ENCODE results near the gene BIRC6.

Gene BIRC6

GRCh38 chr2:32372519-32373182 lies 15.8 kb downstream of the BIRC6 start:
- H3K4me1 ChIP-seq (ENCODE audit: control insufficient read depth in 1 of 2, insufficient read depth in 2 of 2, low read length in 2 of 2), result peaks cover 4 to 7% of the 10 kb centered on the region in 2 donors
- H3K4me3 ChIP-seq (ENCODE audit: low read depth in 1 of 2, low read length in 2 of 2), result no peak overlapping the region

GRCh38 chr2:32375228-32375892 lies 18.5 kb downstream of the BIRC6 start:
- no peaks in the 10 kb centered on the region for H3K9me3 ChIP-seq (ENCODE audit: control insufficient read depth in 1 of 2, low read length in 2 of 2)
- H3K36me3 ChIP-seq (ENCODE audit: control insufficient read depth in 1 of 2, insufficient read depth in 2 of 2, low read length in 2 of 2), result peaks cover 5 to 12% of the 10 kb centered on the region in 2 donors
- H3K4me1 ChIP-seq (ENCODE audit: control insufficient read depth in 1 of 2, insufficient read depth in 2 of 2, low read length in 2 of 2), result peaks cover 8 to 22% of the 10 kb centered on the region in 2 donors
- H3K27me3 ChIP-seq (ENCODE audit: control insufficient read depth in 1 of 2, insufficient read depth in 2 of 2, low read length in 2 of 2), result no peaks in the 10 kb centered on the region
- H3K27ac ChIP-seq (ENCODE audit: low read depth, low read length), result no peak overlapping the region
- no peak overlapping the region for H3K4me3 ChIP-seq (ENCODE audit: low read depth in 1 of 2, low read length in 2 of 2)
- H3K9ac ChIP-seq (ENCODE audit: low read depth in 1 of 2, low read length in 2 of 2), result no peak overlapping the region

More at GRCh38 chr2:32372519-32373182, 15.8 kb downstream of the BIRC6 start:
- Histone ChIP-seq H3K9ac (ENCODE audit: low read depth in 1 of 2, low read length in 2 of 2) (no peak overlapping the region), H3K9me3 (ENCODE audit: control insufficient read depth in 1 of 2, low read length in 2 of 2) (no peaks in the 10 kb centered on the region), H3K36me3 (ENCODE audit: control insufficient read depth in 1 of 2, insufficient read depth in 2 of 2, low read length in 2 of 2) (peaks cover 0 to 9% of the 10 kb centered on the region in 2 donors), H3K27me3 (ENCODE audit: control insufficient read depth in 1 of 2, insufficient read depth in 2 of 2, low read length in 2 of 2) (no peaks in the 10 kb centered on the region), H3K27ac (ENCODE audit: low read depth, low read length) (no peak overlapping the region)

GRCh38 chr2:32376756-32377155 lies 19.9 kb downstream of the BIRC6 start:
- peaks cover 8 to 22% of the 10 kb centered on the region in 2 donors for H3K4me1 ChIP-seq (ENCODE audit: control insufficient read depth in 1 of 2, insufficient read depth in 2 of 2, low read length in 2 of 2)
- H3K4me3 ChIP-seq (ENCODE audit: low read depth in 1 of 2, low read length in 2 of 2), result no peak overlapping the region
- peaks cover 5 to 25% of the 10 kb centered on the region in 2 donors for H3K36me3 ChIP-seq (ENCODE audit: control insufficient read depth in 1 of 2, insufficient read depth in 2 of 2, low read length in 2 of 2)
- H3K27me3 ChIP-seq (ENCODE audit: control insufficient read depth in 1 of 2, insufficient read depth in 2 of 2, low read length in 2 of 2), result no peaks in the 10 kb centered on the region
- H3K27ac ChIP-seq (ENCODE audit: low read depth, low read length), result no peak overlapping the region
- no peak overlapping the region for H3K9ac ChIP-seq (ENCODE audit: low read depth in 1 of 2, low read length in 2 of 2)
- H3K9me3 ChIP-seq (ENCODE audit: control insufficient read depth in 1 of 2, low read length in 2 of 2), result no peaks in the 10 kb centered on the region

- Histone ChIP-seq H3K36me3 (ENCODE audit: control insufficient read depth in 1 of 2, insufficient read depth in 2 of 2, low read length in 2 of 2) (peaks cover 5 to 23% of the 10 kb centered on the region in 2 donors), H3K27ac (ENCODE audit: low read depth, low read length) (no peak overlapping the region), H3K27me3 (ENCODE audit: control insufficient read depth in 1 of 2, insufficient read depth in 2 of 2, low read length in 2 of 2) (no peaks in the 10 kb centered on the region), H3K9ac (ENCODE audit: low read depth in 1 of 2, low read length in 2 of 2) (no peak overlapping the region), H3K4me1 (ENCODE audit: control insufficient read depth in 1 of 2, insufficient read depth in 2 of 2, low read length in 2 of 2) (peaks cover 8 to 22% of the 10 kb centered on the region in 2 donors), H3K9me3 (ENCODE audit: control insufficient read depth in 1 of 2, low read length in 2 of 2) (no peaks in the 10 kb centered on the region), H3K4me3 (ENCODE audit: low read depth in 1 of 2, low read length in 2 of 2) (no peak overlapping the region)
Measured at GRCh38 chr2:32377928-32378327, 21.1 kb downstream of the BIRC6 start.

- H3K4me3 ChIP-seq (ENCODE audit: low read depth in 1 of 2, low read length in 2 of 2), result no peak overlapping the region
- peaks cover 11 to 32% of the 10 kb centered on the region in 2 donors for H3K36me3 ChIP-seq (ENCODE audit: control insufficient read depth in 1 of 2, insufficient read depth in 2 of 2, low read length in 2 of 2)
- H3K4me1 ChIP-seq (ENCODE audit: control insufficient read depth in 1 of 2, insufficient read depth in 2 of 2, low read length in 2 of 2), result peaks cover 8 to 22% of the 10 kb centered on the region in 2 donors
- no peaks in the 10 kb centered on the region for H3K27me3 ChIP-seq (ENCODE audit: control insufficient read depth in 1 of 2, insufficient read depth in 2 of 2, low read length in 2 of 2)
- no peaks in the 10 kb centered on the region for H3K9me3 ChIP-seq (ENCODE audit: control insufficient read depth in 1 of 2, low read length in 2 of 2)
- no peak overlapping the region for H3K9ac ChIP-seq (ENCODE audit: low read depth in 1 of 2, low read length in 2 of 2)
- no peak overlapping the region for H3K27ac ChIP-seq (ENCODE audit: low read depth, low read length)
Measured at GRCh38 chr2:32379352-32379751, 22.5 kb downstream of the BIRC6 start.

- no peak overlapping the region for H3K9ac ChIP-seq (ENCODE audit: low read depth in 1 of 2, low read length in 2 of 2)
- no peak overlapping the region for H3K4me3 ChIP-seq (ENCODE audit: low read depth in 1 of 2, low read length in 2 of 2)
- no peaks in the 10 kb centered on the region for H3K9me3 ChIP-seq (ENCODE audit: control insufficient read depth in 1 of 2, low read length in 2 of 2)
- H3K36me3 ChIP-seq (ENCODE audit: control insufficient read depth in 1 of 2, insufficient read depth in 2 of 2, low read length in 2 of 2), result peaks cover 26 to 61% of the 10 kb centered on the region in 2 donors
- peaks cover 0 to 9% of the 10 kb centered on the region in 2 donors for H3K4me1 ChIP-seq (ENCODE audit: control insufficient read depth in 1 of 2, insufficient read depth in 2 of 2, low read length in 2 of 2)
- H3K27ac ChIP-seq (ENCODE audit: low read depth, low read length), result no peak overlapping the region
- no peaks in the 10 kb centered on the region for H3K27me3 ChIP-seq (ENCODE audit: control insufficient read depth in 1 of 2, insufficient read depth in 2 of 2, low read length in 2 of 2)
Measured at GRCh38 chr2:32383858-32384257, 27.0 kb downstream of the BIRC6 start.

- no peak overlapping the region for H3K4me3 ChIP-seq (ENCODE audit: low read depth in 1 of 2, low read length in 2 of 2)
- H3K4me1 ChIP-seq (ENCODE audit: control insufficient read depth in 1 of 2, insufficient read depth in 2 of 2, low read length in 2 of 2), result peaks cover 0 to 2% of the 10 kb centered on the region in 2 donors
- H3K9me3 ChIP-seq (ENCODE audit: control insufficient read depth in 1 of 2, low read length in 2 of 2), result no peaks in the 10 kb centered on the region
- H3K27me3 ChIP-seq (ENCODE audit: control insufficient read depth in 1 of 2, insufficient read depth in 2 of 2, low read length in 2 of 2), result no peaks in the 10 kb centered on the region
- peaks cover 24 to 61% of the 10 kb centered on the region in 2 donors for H3K36me3 ChIP-seq (ENCODE audit: control insufficient read depth in 1 of 2, insufficient read depth in 2 of 2, low read length in 2 of 2)
- H3K27ac ChIP-seq (ENCODE audit: low read depth, low read length), result no peak overlapping the region
- H3K9ac ChIP-seq (ENCODE audit: low read depth in 1 of 2, low read length in 2 of 2), result no peak overlapping the region
Measured at GRCh38 chr2:32384529-32384928, 27.7 kb downstream of the BIRC6 start.

- H3K9me3 ChIP-seq (ENCODE audit: control insufficient read depth in 1 of 2, low read length in 2 of 2), result no peaks in the 10 kb centered on the region
- no peak overlapping the region for H3K27ac ChIP-seq (ENCODE audit: low read depth, low read length)
- no peaks in the 10 kb centered on the region for H3K4me1 ChIP-seq (ENCODE audit: control insufficient read depth in 1 of 2, insufficient read depth in 2 of 2, low read length in 2 of 2)
- no peak overlapping the region for H3K4me3 ChIP-seq (ENCODE audit: low read depth in 1 of 2, low read length in 2 of 2)
- peaks cover 21 to 49% of the 10 kb centered on the region in 2 donors for H3K36me3 ChIP-seq (ENCODE audit: control insufficient read depth in 1 of 2, insufficient read depth in 2 of 2, low read length in 2 of 2)
- H3K9ac ChIP-seq (ENCODE audit: low read depth in 1 of 2, low read length in 2 of 2), result no peak overlapping the region
- no peaks in the 10 kb centered on the region for H3K27me3 ChIP-seq (ENCODE audit: control insufficient read depth in 1 of 2, insufficient read depth in 2 of 2, low read length in 2 of 2)
Measured at GRCh38 chr2:32386739-32387138, 29.9 kb downstream of the BIRC6 start.

GRCh38 chr2:32399221-32399620 lies 42.4 kb downstream of the BIRC6 start:
- Histone ChIP-seq H3K4me3 (ENCODE audit: low read depth in 1 of 2, low read length in 2 of 2) (no peak overlapping the region), H3K27ac (ENCODE audit: low read depth, low read length) (no peak overlapping the region), H3K4me1 (ENCODE audit: control insufficient read depth in 1 of 2, insufficient read depth in 2 of 2, low read length in 2 of 2) (peaks cover 0 to 6% of the 10 kb centered on the region in 2 donors), H3K9ac (ENCODE audit: low read depth in 1 of 2, low read length in 2 of 2) (no peak overlapping the region), H3K27me3 (ENCODE audit: control insufficient read depth in 1 of 2, insufficient read depth in 2 of 2, low read length in 2 of 2) (no peaks in the 10 kb centered on the region), H3K9me3 (ENCODE audit: control insufficient read depth in 1 of 2, low read length in 2 of 2) (no peaks in the 10 kb centered on the region), H3K36me3 (ENCODE audit: control insufficient read depth in 1 of 2, insufficient read depth in 2 of 2, low read length in 2 of 2) (peaks cover 20 to 46% of the 10 kb centered on the region in 2 donors)

GRCh38 chr2:32402091-32402490 lies 45.3 kb downstream of the BIRC6 start:
- H3K9me3 ChIP-seq (ENCODE audit: control insufficient read depth in 1 of 2, low read length in 2 of 2), result no peaks in the 10 kb centered on the region
- H3K27me3 ChIP-seq (ENCODE audit: control insufficient read depth in 1 of 2, insufficient read depth in 2 of 2, low read length in 2 of 2), result no peaks in the 10 kb centered on the region
- no peak overlapping the region for H3K27ac ChIP-seq (ENCODE audit: low read depth, low read length)
- H3K36me3 ChIP-seq (ENCODE audit: control insufficient read depth in 1 of 2, insufficient read depth in 2 of 2, low read length in 2 of 2), result peaks cover 21 to 50% of the 10 kb centered on the region in 2 donors
- H3K9ac ChIP-seq (ENCODE audit: low read depth in 1 of 2, low read length in 2 of 2), result no peak overlapping the region
- H3K4me1 ChIP-seq (ENCODE audit: control insufficient read depth in 1 of 2, insufficient read depth in 2 of 2, low read length in 2 of 2), result peaks cover 0 to 6% of the 10 kb centered on the region in 2 donors
- H3K4me3 ChIP-seq (ENCODE audit: low read depth in 1 of 2, low read length in 2 of 2), result no peak overlapping the region

Data from duodenal mucosa (tissue), 2 donors.